Caco-2 (cell line): ENCODE results near the gene SPATC1L. TPM values are rescaled to one million over a fixed set of nuclear protein-coding genes. Genes with fewer than 3 reads are reported as not detected.
"Not testable (repeated sequence)": the region's sequence is repeated elsewhere in the genome, so short reads cannot be mapped to it uniquely, and the experiment has no call there.

Experiments
- BruUV-seq: library from RNA; stranded (reverse); fragments of 400-500 nt; replicated peaks from 2 replicates; lab custom pipeline; 2021; lab: Mats Ljungman, UMichigan
- CTCF ChIA-PET: fragments of 300-600 bp; sonication (Branson Sonifier 250); formaldehyde crosslinking; loops from one replicate; lab custom pipeline; 2022; ENCODE audit warnings: antibody characterized with exemption; lab: Charles Lee
- POLR2A ChIA-PET: fragments of 300-600 bp; sonication (Branson Sonifier 250); formaldehyde crosslinking; loops from one replicate; lab custom pipeline; 2022; ENCODE audit warnings: antibody characterized with exemption; lab: Charles Lee
- DNase-seq, 2 experiments: peaks; one replicate each; pipeline versions ENCODE4 v3.0.0 to v3.0.0-alpha.2; 2020 to 2022
- H3K27me3 ChIP-seq: replicated peaks from 2 replicates; pipeline ENCODE4 v1.6.0; 2011; ENCODE audit warnings: low read length; ENCODE audit not compliant: control insufficient read depth, insufficient read depth
- H3K36me3 ChIP-seq: 2 replicates; pipeline ENCODE4 v1.5.1; 2011; ENCODE audit warnings: low read length; ENCODE audit not compliant: control insufficient read depth, insufficient read depth
- H3K4me1 ChIP-seq: fragments of 250-450 bp; sonication (Bioruptor Pico); 2 replicates; pipeline ENCODE4 v1.5.1; 2020; ENCODE audit warnings: mild to moderate bottlenecking
- H3K4me3 ChIP-seq: 2 replicates; pipeline ENCODE4 v1.5.1; 2011; ENCODE audit warnings: low read depth, mild to moderate bottlenecking, control low read depth, low read length
- H3K9me3 ChIP-seq: fragments of 250-450 bp; sonication (Bioruptor Pico); 2 replicates; pipeline ENCODE4 v1.5.1; 2020; ENCODE audit warnings: mild to moderate bottlenecking, moderate library complexity
- H3K27ac Mint-ChIP-seq: one replicate; pipeline ENCODE4 v1.8.0; 2022; ENCODE audit warnings: mixed read lengths; ENCODE audit not compliant: unreplicated experiment
- H3K27me3 Mint-ChIP-seq: one replicate; pipeline ENCODE4 v1.8.0; 2022; ENCODE audit warnings: mixed read lengths; ENCODE audit not compliant: insufficient read depth, unreplicated experiment
- H3K36me3 Mint-ChIP-seq: one replicate; pipeline ENCODE4 v1.8.0; 2022; ENCODE audit warnings: mild to moderate bottlenecking, mixed read lengths; ENCODE audit not compliant: insufficient read depth, unreplicated experiment
- H3K4me1 Mint-ChIP-seq: one replicate; pipeline ENCODE4 v1.8.0; 2022; ENCODE audit warnings: low read depth, mixed read lengths; ENCODE audit not compliant: unreplicated experiment
- H3K4me3 Mint-ChIP-seq: one replicate; pipeline ENCODE4 v1.8.0; 2022; ENCODE audit warnings: mild to moderate bottlenecking, moderate library complexity, mixed read lengths; ENCODE audit not compliant: unreplicated experiment
- H3K9me3 Mint-ChIP-seq: one replicate; pipeline ENCODE4 v1.8.0; 2022; ENCODE audit warnings: mixed read lengths; ENCODE audit not compliant: unreplicated experiment
- CTCF ChIP-seq, 2 experiments: fragments of 200-600 bp in 1 of 2; IDR thresholded peaks; 1 replicate in 1 of 2; 2 replicates in 1 of 2; pipeline versions ENCODE4 v1.5.1 to v1.8.0; 2011 to 2022; ENCODE audit warnings: antibody characterized with exemption in 1 of 2, control low read depth in 1 of 2, inconsistent platforms in 1 of 2, low read depth in 1 of 2, low read length in 1 of 2, mild to moderate bottlenecking in 1 of 2, moderate library complexity in 1 of 2; ENCODE audit not compliant: insufficient read depth in 1 of 2, severe bottlenecking in 1 of 2, unreplicated experiment in 1 of 2
- intact Hi-C: fragments of 100-400 bp; cut with micrococcal nuclease; formaldehyde crosslinking; loops from one replicate; pipeline ENCODE4 v1.10.0; 2022; ENCODE audit not compliant: unreplicated experiment
- total RNA-seq: library from RNA; stranded (reverse); gene quantifications from 2 replicates; pipeline ENCODE4 v1.2.3, GENCODE V29; 2022

SPATC1L gene
- total RNA-seq, 1 experiment from 2014 or later: 3.1 TPM

- H3K27me3 Mint-ChIP-seq: no peaks in the 10 kb centered on the region
- H3K4me3 Mint-ChIP-seq: no peak overlapping the region
- Histone ChIP-seq H3K27me3 (no peaks in the 10 kb centered on the region), H3K9me3 (no peaks in the 10 kb centered on the region), H3K36me3 (no peaks in the 10 kb centered on the region; the same call in none of the 2 replicates), H3K4me3 (no peak overlapping the region), H3K4me1 (no peaks in the 10 kb centered on the region)
- intact Hi-C loops: no loop called here
- H3K4me1 Mint-ChIP-seq: no peaks in the 10 kb centered on the region
- DNase-seq: no peak
- no TSS peak for BruUV-seq
- peaks cover 47% of the 10 kb centered on the region for H3K36me3 Mint-ChIP-seq
- POLR2A ChIA-PET: no interaction called here
- no peak for TF ChIP-seq CTCF (IDR thresholded peaks at IDR 0.05; ENCODE audit: insufficient read depth in 1 of 2, low read depth in 1 of 2, low read length in 1 of 2, severe bottlenecking in 1 of 2, unreplicated experiment in 1 of 2)
- no peak overlapping the region for H3K27ac Mint-ChIP-seq
- CTCF ChIA-PET: no interaction called here
- H3K9me3 Mint-ChIP-seq: no peaks in the 10 kb centered on the region
Observed at GRCh38 chr21:46205166-46205565, 20.9 kb upstream of the SPATC1L start.

- no peak overlapping the region for H3K4me3 ChIP-seq
- peaks cover 57% of the 10 kb centered on the region for H3K36me3 Mint-ChIP-seq
- CTCF ChIA-PET: no interaction called here
- intact Hi-C loops: no loop called here
- no peak for DNase-seq
- no peaks in the 10 kb centered on the region for H3K27me3 ChIP-seq
- no peak for TF ChIP-seq CTCF (IDR thresholded peaks at IDR 0.05; ENCODE audit: insufficient read depth in 1 of 2, low read depth in 1 of 2, low read length in 1 of 2, severe bottlenecking in 1 of 2, unreplicated experiment in 1 of 2)
- H3K9me3 ChIP-seq: no peaks in the 10 kb centered on the region
- no TSS peak for BruUV-seq
- POLR2A ChIA-PET: no interaction called here
- no peaks in the 10 kb centered on the region for H3K4me1 ChIP-seq
- H3K9me3 Mint-ChIP-seq: no peaks in the 10 kb centered on the region
- H3K4me1 Mint-ChIP-seq: no peaks in the 10 kb centered on the region
- no peaks in the 10 kb centered on the region for H3K27me3 Mint-ChIP-seq
- peaks cover 2% of the 10 kb centered on the region for H3K36me3 ChIP-seq
- H3K27ac Mint-ChIP-seq: no peak overlapping the region
- H3K4me3 Mint-ChIP-seq: no peak overlapping the region
Observed at GRCh38 chr21:46203203-46203600, 18.9 kb upstream of the SPATC1L start.

- peaks cover 2% of the 10 kb centered on the region for H3K36me3 ChIP-seq
- no TSS peak for BruUV-seq
- TF ChIP-seq CTCF (IDR thresholded peaks at IDR 0.05; ENCODE audit: insufficient read depth in 1 of 2, low read depth in 1 of 2, low read length in 1 of 2, severe bottlenecking in 1 of 2, unreplicated experiment in 1 of 2): no peak
Observed at GRCh38 chr21:46202592-46203202, 18.4 kb upstream of the SPATC1L start.

GRCh38 chr21:46200877-46201803 lies 16.9 kb upstream of the SPATC1L start:
- H3K4me1 ChIP-seq, H3K36me3 ChIP-seq, H3K9me3 Mint-ChIP-seq, H3K9me3 ChIP-seq, H3K4me1 Mint-ChIP-seq, POLR2A ChIA-PET, CTCF ChIA-PET, intact Hi-C loops, H3K27me3 Mint-ChIP-seq, H3K27ac Mint-ChIP-seq, H3K27me3 ChIP-seq, H3K4me3 ChIP-seq, BruUV-seq, H3K4me3 Mint-ChIP-seq: not testable (repeated sequence)
- peak in 1 of 2 experiments; percentile 6 for DNase-seq
- peaks cover 67% of the 10 kb centered on the region for H3K36me3 Mint-ChIP-seq

More at GRCh38 chr21:46202592-46203202, 18.4 kb upstream of the SPATC1L start:
- intact Hi-C loops: no loop called here
- ChIA-PET CTCF (no interaction called here), POLR2A (no interaction called here)
- H3K4me1 Mint-ChIP-seq: no peaks in the 10 kb centered on the region
- Histone ChIP-seq H3K27me3 (no peaks in the 10 kb centered on the region), H3K9me3 (no peaks in the 10 kb centered on the region), H3K4me3 (no peak overlapping the region), H3K4me1 (no peaks in the 10 kb centered on the region)
- no peak for DNase-seq
- no peak overlapping the region for H3K4me3 Mint-ChIP-seq
- no peaks in the 10 kb centered on the region for H3K27me3 Mint-ChIP-seq
- no peaks in the 10 kb centered on the region for H3K9me3 Mint-ChIP-seq
- no peak overlapping the region for H3K27ac Mint-ChIP-seq
- peaks cover 57% of the 10 kb centered on the region for H3K36me3 Mint-ChIP-seq
